ENCODE results near the gene KRTAP3-3. TPM values are rescaled to one million over a fixed set of nuclear protein-coding genes. Genes with fewer than 3 reads are reported as not detected.

The KRTAP3-3 gene
- total and polyA plus RNA-seq, 2 experiments from 2014 or later = not detected

DNA sequence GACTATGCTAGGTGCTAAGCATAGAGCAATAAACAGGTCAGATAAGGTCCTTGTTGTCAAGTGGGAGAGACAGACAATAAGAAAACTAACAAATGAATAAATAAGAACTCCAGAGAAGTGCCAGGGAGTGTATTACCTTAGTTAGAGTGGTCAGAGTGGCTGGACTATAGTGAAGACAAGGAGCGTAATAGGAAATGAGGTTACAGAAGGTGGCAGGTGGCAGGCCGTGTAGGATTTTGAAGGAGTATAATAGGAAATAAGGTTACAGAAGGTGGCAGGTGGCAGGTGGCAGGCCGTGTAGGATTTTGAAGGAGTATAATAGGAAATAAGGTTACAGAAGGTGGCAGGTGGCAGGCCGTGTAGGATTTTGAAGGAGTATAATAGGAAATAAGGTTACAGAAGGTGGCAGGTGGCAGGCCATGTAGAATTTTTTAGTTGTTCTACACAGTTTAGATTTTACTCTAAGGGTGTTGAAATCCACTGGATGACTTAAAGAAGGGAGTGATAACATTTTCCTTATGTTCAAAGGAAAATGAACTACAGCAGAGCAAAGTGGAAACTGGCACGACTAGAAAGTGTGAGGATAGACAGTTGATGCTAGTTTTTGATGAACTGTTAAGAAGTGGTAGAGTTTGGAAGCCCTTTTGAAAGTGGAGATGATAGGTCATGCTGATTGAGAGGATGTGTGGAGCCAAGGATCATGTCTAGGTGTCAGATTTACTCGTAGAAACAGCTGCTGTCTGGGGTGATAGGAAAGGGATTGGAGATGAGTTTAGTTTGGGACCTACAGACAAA lies 18.6 kb upstream of the KRTAP3-3 start (continued):
- TF ChIP-seq ZNF462 (CRISPR knock-in tag; IDR thresholded peaks at IDR 0.05) (no peak), ZNF114 (CRISPR knock-in tag; IDR thresholded peaks at IDR 0.05) (no peak), POLR2AphosphoS5 (IDR thresholded peaks at IDR 0.05; ENCODE audit: low read depth) (no peak), ZNF331 (CRISPR knock-in tag; IDR thresholded peaks at IDR 0.05; ENCODE audit: low read depth) (no peak), REST (IDR thresholded peaks at IDR 0.05; ENCODE audit: unreplicated experiment) (no peak), CREB1 (CRISPR knock-in tag; IDR thresholded peaks at IDR 0.05; ENCODE audit: low read depth) (no peak), EZH2 (IDR thresholded peaks at IDR 0.05; ENCODE audit: low read depth, unreplicated experiment) (no peak)
- TF ChIP-seq, protein P1, sequence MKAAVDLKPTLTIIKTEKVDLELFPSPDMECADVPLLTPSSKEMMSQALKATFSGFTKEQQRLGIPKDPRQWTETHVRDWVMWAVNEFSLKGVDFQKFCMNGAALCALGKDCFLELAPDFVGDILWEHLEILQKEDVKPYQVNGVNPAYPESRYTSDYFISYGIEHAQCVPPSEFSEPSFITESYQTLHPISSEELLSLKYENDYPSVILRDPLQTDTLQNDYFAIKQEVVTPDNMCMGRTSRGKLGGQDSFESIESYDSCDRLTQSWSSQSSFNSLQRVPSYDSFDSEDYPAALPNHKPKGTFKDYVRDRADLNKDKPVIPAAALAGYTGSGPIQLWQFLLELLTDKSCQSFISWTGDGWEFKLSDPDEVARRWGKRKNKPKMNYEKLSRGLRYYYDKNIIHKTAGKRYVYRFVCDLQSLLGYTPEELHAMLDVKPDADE (IDR thresholded peaks at IDR 0.05) = no peak
